ENCODE data around the gene LRRN4CL.
"Not testable (repeated sequence)": the region's sequence is repeated elsewhere in the genome, so short reads cannot be mapped to it uniquely, and the experiment has no call there.

The LRRN4CL gene

DNA sequence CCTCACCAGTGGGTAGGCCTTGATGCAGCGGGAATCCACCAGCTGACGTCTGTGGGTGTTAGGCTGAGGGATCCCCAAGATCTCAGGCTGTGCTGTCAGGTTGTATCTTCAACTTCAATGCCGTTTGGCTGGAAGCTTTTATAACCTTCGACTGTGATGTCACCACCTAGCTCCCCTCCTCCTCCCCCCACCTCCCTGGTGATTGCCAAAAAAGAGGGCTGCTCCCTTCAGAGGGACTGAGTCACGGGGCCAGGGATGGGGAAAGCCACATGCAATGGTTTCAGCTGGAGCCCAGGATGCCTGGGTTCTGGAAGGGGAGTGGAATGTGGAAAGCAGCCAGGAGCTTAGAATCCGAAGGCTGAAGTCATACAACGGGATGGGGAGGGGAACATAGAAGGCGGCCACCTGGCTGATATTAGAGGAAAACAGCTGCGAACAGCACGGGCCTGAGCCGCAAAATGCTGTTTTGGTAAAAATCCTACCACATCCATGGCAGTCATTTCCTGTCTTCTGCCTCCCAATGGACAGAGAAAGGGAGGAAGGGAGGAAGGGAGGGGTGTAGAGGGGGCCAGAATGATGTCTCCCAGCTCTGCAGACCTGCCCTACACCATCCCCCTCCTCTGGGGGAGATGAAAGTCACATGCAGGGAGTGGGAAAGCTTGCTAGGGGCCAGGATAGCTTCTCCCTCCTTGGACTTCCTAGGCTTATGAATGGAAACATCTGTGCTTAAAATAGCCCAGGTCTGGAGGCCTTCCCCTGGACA is at the start of gene LRRN4CL:
TSS of gene LRRN4CL (minus strand) at position 110 of the 763 bp plus-strand sequence. CDS start 1,022 bp downstream, outside the sequence.
- DNase-seq (ENCODE audit: low read depth in 1 of 2, low spot score in 1 of 2), result no peak

DNA sequence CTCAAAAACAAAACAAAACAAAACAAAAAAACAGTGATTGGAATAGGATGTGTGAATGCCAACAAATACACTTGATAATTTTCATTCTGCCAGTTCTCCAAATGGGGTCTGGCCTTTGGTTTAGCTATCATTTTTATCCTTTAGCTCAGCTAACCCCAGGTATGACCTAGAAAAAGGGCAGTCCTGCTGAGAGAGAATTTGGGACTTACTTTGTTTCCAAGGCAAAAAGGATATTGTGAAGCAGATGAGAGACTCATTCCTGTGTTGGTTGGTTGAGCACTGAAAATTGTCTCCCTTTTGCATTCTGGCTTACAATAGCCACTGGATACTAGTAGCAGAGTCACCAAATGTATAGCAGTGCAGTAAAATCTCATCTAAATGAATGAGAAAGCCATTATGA is 47.9 kb upstream of the LRRN4CL start:
- no peak for DNase-seq (ENCODE audit: low read depth in 1 of 2, low spot score in 1 of 2)

DNA sequence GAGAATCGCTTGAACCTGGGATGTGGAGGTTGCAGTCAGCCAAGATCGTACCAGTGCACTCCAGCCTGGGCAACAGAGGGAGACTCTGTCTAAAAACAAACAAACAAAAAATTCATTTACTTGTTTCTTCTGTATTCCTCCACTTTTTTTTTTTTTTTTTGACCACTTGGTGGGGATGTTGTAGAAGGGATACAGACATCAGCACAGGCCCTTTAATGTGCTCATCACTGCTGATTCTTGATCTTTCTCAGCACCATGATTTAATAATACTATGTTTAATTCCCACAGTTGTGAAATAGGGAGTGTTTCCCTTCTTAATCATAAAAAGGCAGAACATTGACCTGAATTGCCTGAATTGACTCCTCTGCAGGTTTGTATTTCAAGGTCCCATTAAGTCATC is 43.5 kb upstream of the LRRN4CL start:
- no peak for DNase-seq (ENCODE audit: low read depth in 1 of 2, low spot score in 1 of 2)

DNA sequence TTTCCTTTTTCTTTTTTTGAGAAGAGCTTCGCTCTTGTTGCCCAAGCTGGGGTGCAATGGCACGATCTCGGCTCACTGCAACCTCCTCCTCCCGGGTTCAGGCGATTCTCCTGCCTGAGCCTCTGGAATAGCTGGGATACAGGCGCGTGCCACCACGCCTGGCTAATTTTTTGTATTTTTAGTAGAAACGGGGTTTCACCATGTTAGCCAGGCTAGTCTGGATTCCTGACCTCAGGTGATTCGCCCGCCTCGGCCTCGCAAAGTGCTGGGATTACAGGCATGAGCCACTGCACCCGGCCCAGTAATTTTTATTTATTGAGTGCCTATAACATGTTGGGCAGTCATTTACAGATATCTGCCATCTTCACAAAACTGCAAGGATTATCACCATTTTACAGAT is 40.7 kb upstream of the LRRN4CL start:
- DNase-seq (ENCODE audit: low read depth in 1 of 2, low spot score in 1 of 2), result not testable (repeated sequence)

DNA sequence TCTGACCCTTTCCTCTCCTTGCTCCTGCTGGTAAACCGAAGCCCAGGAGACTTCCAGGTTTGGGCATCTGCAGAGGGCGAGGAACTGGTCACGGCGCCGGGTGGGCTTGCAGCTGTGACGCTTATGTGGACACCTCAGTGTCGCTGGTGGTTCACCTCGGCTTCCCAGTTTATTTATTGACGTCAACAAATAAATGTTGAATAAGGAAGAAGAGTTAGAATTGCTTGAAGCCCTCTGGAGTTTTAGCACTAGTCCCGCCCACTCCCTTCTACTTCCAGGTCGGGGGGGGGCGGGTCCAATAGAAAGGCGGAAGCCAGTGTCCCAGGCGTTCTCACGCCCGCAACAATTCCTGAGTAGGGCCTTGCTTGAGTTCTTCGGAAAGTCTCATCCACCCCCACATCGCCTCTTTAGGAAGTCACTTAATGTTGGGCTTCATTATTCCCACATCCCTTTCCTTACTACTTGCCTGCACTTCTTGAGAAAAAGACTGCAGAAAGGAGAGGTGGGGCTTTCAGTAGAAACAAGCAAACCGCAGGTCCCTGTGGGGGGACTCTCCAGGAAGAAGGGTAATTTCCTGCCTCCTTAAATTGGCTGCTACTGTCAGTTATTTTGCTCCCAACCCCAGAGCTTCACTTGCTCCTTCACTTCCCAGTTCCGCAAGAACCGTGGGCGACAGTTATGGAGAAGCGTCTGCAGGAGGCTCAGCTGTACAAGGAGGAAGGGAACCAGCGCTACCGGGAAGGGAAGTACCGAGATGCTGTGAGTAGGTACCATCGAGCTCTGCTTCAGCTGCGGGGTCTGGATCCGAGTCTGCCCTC is 39.0 kb upstream of the LRRN4CL start, which contains the start of gene TTC9C:
TSS of gene TTC9C (plus strand) at position 316 of the 818 bp plus-strand sequence. CDS start at position 679, 363 bp downstream.
- peak; percentile 61 to 70 for DNase-seq (ENCODE audit: low read depth in 1 of 2, low spot score in 1 of 2)

DNA sequence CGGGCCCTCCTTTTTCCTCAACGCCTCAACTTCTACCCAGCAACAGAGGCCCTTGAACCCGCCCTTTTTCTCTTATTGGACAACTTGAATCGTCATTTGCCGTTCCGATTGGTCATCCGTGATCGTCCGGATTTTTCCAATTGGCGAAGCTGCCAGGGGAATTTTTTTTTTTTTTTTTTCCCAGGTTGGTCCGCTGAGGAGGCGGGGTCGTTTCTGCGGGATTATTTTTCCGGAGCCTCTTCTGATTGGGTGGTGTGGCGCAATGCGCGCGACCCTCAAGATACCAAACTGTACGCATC is 38.5 kb upstream of the LRRN4CL start:
- peak; percentile 40 to 62 for DNase-seq (ENCODE audit: low read depth in 1 of 2, low spot score in 1 of 2)

DNA sequence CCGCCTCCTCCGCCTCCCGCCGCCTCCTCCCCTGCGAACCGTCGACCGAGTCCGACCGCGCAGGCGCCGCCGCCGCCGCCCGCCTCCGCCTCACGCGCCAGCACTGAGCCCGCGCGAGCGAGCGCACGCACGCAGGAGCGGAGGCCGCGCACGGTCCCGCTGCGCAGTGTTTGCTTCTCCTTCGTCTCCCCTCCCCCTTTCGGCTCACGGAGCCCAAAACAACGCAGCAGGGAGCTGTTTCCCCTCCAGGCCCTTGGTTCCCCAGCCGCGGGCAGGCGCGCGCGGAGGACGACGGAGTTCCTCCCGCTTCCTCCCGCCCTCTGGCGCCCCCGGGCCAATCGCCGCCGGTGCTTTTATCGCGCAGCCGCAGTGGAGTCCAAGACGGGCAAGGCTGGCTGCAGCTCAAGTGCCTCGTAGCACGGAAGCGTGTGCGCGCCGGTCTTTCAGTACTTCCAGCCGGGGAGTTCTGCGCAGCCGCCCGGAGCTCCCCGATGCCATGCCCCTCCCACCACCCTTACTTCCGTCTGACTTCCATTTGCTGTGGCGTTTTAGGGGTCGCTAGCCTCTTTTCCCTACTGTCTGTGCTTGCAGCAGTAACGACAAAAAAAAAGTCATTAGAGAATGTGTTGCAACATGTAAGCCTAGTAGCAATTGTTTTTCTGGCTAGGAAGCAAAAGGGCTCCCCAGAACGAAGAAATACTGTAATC is 38.0 kb upstream of the LRRN4CL start, which contains the start of gene HNRNPUL2:
TSS of gene HNRNPUL2 (minus strand) at position 293 of the 707 bp plus-strand sequence. CDS start 301 bp downstream, outside the sequence.
- DNase-seq (ENCODE audit: low read depth in 1 of 2, low spot score in 1 of 2), result peak; percentile 97

DNA sequence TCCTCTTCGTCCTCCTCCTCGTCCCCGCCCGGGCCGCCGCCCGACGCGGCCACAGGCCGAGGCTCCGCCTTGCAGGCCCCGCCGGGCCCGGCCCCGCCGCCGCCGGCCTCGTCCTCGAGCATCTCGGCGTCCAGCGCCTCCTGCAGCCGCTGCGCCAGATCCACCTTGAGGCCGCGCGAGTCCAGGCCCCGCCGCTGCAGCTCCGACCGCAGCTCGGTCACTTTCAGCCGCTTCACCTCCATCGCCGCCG is 37.5 kb upstream of the LRRN4CL start:
- DNase-seq (ENCODE audit: low read depth in 1 of 2, low spot score in 1 of 2), result no peak

DNA sequence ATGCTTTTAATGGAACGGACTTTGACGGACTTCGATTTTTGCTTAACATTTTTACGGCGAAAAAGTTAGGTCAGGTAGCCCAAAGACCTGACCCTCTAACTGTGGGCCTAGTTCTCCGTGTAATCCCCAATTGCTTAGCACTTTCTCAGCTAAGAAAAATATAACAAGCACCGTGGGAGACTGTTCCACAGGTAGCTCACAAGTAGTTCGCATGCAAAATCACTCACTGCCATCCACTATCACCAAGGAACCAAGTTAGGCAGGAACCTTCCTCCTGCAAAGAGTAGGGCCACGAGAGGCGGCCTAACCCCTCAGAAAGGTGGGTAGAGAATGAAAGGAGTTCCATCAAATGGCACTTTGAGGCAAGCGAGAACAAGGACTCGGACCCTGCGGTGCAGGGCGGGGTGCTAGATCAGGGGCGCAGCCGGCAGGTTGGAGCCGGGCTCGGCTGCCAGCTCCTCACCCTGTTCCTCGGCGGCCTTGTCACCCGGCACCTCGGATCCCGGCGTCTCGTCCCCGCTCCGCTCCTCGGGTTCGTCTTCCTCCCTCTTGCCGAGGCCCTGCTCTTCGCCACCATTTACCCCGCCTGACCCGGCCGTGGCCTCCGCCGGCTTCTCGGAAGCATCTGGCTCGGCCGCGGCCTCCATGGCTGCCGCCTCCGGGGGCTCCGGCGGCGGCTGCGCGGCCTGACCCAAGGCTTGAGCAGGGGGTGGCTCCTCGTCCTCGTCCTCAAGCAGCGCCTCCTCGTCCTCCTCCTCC is 37.0 kb upstream of the LRRN4CL start:
- no peak for DNase-seq (ENCODE audit: low read depth in 1 of 2, low spot score in 1 of 2)

DNA sequence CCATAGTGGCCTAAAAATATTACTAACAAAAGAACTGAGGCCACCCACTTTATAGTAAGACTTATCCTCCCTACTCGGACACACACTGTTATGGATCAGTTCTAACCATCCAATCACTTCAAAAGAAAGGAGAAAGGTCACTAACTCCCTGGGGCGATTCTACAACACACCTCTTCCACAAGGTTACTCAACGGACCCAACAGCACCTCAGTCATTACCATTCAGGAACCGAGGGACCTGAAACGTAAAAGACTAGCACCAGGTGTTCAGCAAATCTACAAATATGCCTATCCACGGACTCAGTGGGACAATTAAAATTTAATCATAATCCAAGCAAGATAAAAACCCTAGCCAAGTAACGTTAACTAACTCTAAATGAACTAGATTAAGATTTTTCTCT is 36.3 kb upstream of the LRRN4CL start:
- no peak for DNase-seq (ENCODE audit: low read depth in 1 of 2, low spot score in 1 of 2)

DNA sequence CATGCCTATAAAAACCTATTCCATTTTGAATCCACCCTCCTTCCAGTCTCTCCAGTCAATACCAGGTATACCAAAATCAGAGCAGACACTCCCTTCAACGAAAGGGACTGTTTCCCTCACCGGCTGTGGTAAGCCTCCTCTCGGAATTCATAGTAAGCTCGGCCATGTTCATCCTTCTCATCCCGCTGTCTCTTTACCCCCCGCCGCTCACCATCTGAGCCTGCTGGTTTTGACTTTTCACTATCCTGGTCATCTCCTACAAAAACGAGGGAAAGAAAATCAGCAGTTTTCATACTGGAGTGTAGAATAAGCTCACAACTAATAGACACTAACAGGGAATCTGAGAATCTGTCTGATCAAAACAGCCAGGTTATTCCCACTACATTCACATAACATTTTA is 34.8 kb upstream of the LRRN4CL start:
- no peak for DNase-seq (ENCODE audit: low read depth in 1 of 2, low spot score in 1 of 2)

DNA sequence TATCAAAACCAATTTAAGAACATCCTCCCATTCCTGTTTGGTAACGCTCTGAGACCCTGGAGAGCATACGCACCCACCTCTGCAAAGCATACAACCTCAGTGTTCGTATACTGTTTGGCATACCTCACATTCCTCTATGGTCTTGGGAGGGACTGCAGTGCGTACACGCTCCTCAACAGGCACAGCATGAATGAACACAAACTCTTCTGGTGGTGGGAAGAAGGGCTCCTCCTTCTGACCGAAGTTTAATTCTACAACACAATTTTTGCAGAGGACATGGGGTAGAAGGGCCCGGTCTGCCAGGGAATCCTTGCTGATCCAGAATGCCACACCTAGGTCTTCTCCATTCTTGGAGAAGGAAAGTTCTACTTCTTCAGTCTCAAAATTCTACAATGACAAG is 32.7 kb upstream of the LRRN4CL start:
- no peak for DNase-seq (ENCODE audit: low read depth in 1 of 2, low spot score in 1 of 2)

DNA sequence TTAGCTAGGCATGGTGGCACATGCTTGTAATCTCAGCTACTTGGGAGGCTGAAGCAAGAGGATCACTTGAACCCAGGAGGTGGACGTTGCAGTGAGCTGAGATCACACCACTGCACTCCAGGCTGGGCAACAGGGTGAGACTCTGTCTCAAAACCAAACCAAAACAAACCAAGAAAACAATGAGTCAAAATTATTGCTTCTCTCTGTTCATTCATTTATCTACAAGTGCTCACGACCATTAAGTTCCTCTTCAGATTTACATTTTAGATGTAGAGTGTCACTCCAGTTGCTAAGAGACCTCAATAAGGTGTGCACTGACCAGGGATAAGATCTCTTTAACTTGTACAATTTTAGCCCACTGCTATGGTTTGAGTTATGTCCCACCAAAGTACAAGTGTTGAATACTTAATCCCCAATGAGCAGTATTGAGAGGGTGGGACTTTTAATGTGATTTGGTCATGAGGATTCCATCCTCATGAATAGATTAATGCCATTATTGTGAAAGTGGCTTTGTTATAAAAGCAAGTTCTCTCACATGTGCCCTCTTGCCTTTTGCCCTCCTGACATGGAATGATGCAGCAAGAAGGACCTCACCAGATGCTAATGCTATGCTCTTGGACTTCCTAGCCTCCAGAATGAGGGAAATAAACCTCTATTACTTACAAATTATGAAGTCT is 30.1 kb upstream of the LRRN4CL start:
- DNase-seq (ENCODE audit: low read depth in 1 of 2, low spot score in 1 of 2), result no peak

DNA sequence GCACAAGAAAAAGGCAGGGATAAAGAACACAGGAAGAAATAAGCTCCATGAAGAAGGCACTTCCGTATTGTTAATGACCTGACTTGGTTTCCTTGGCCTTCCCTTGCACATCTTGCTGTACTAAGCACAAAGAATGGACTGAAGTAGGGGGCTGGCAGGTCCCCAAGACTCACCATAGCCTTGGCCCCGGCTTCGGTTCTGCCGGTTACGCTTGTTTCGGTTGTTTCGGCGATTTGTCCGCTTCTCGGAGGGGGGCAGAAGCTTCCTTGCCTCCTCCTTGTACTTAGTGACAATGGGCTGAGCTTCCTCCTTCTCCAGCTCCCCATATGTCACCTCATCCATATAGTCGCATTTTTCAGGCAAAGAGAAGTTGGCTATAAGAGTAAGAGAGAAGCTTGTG is 27.5 kb upstream of the LRRN4CL start:
- no peak for DNase-seq (ENCODE audit: low read depth in 1 of 2, low spot score in 1 of 2)

DNA sequence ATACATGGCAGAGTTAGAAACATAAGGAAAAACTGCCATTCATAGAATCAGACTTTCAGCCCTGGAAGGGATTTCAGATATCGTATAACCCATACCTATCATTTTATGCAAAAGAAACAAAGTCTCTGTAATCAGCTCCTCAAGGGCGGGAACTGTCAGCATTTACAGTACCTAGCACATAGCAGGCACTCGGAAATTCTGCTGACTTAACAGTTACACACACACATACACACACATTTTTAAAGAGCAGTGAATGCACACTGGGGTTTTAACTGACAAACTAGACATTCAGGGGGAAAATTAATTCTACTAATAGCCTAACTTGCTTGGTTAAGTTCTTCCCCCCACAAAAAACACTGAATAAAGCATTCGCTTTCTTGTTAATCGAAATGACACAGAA is 26.9 kb upstream of the LRRN4CL start:
- no peak for DNase-seq (ENCODE audit: low read depth in 1 of 2, low spot score in 1 of 2)

DNA sequence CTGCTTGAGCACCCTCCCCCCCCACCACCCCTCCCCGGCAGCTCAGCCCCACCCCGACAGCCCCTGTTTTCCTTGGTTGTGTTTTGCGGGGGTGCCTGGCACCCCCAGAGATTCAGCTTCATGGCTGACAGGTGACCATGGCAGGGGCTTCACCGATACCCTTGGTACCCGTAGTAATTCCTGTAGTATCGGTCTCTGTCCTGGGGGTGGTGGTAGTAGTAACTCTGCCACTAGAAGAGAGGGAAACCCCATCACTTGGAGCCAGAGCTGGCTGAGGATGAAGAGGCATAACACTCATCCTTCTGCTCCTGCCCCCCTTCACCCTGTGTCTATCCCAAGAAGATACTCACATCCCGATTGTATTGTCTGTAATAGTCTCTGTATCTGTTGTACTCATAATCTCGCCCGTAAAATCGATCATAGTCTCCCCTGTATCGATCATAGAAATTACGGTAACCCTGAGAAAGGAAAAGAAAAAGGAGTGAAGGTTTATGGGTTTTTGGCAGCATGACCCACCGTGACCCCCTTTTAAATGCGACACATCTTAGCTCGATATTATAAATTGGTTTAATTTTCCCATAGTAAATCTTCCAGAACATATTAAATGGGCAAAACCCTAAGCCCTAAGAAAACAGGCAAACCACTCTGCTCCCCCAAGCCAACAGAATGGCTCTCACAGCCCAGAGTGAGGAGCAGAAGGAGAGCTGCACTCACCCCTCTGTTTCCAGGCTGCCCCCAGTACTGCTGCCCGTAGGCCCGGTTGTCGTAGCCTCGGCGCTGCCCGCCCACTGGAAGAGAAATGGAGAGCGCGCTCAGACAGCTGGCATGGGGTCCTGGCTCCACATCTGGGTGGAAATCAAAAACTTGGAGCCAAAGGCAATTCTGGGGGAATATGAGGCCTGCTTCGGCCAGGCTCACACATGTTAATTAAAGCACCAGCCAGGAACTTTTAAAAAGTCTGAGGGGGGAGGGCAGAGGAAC is 26.1 kb upstream of the LRRN4CL start:
- DNase-seq (ENCODE audit: low read depth in 1 of 2, low spot score in 1 of 2), result no peak

DNA sequence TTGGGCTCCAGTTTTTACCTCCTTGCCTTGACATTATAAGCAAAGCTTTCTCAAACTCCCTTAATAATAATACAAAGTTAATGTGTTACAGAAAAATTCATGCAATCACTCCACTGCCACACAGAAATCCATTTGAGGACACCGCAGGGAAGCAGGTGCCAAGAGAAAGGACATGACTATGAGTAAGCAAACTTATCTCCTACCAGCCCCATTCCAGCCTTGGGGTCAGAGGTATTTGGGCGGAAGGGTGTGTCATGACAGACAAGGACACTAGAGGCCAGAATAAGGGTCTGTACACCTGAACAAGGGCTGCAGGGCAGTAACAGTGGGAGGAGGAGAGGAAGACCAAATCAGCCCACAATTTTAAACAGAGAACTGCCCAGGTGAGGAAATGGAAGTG is 24.0 kb upstream of the LRRN4CL start:
- DNase-seq (ENCODE audit: low read depth in 1 of 2, low spot score in 1 of 2), result no peak

DNA sequence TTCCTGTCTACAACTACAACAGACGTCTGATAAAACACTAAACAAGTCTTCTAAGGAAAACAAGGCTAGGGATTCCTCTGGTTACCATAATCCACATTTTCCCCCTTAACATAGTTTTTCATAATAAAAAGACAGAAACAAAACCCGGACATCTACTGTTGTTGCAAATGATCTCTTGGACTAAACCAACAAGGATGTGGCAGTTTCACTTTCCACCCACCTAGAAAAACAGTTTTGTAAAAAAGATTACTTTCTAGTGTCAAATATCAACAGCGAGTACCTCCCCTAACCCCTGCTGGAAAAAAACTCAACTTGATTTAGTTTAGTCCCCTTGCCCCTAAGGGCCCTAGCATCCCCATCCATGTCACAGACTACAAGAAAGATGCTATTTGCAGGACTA is 23.5 kb upstream of the LRRN4CL start:
- DNase-seq (ENCODE audit: low read depth in 1 of 2, low spot score in 1 of 2), result no peak

DNA sequence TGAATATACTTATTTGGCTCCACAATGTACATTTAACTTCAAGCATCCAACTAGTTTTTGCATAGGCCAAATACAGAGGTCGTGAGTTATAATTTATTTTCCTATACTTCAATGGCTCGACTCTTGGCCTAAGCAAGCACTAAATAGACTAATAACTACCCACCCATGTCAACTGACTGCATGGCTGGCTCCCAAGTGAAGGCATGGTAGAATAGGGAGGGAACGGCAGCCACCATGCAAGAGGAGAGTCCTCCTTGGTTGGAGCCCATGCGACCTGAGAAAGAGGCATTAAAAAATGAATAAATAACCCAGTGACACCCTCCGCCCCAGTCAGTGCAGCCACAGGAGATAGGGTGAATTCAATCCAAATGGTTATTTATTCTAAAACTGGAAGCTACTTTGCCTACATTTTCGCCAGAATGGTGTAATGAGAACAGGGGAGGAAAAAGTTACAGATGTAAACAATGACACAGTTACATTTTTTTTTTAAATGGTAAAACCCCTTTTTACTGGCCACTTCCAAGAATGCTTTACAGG is 23.0 kb upstream of the LRRN4CL start:
- no peak for DNase-seq (ENCODE audit: low read depth in 1 of 2, low spot score in 1 of 2)

Data from stimulated activated CD4-positive, alpha-beta T cell treated with anti-CD3 and anti-CD28 coated beads, Interleukin-15, amount 100 ng/mL, for 1 hour (primary cell).